ENCODE data around the gene CRISPLD2.
"Not testable (repeated sequence)": the region's sequence is repeated elsewhere in the genome, so short reads cannot be mapped to it uniquely, and the experiment has no call there.

Gene CRISPLD2

GRCh38 chr16:84854759-84855158, 35.0 kb downstream of the CRISPLD2 start:
- TF ChIP-seq CTCF (IDR thresholded peaks at IDR 0.05; ENCODE audit: low read depth, low read length) = no peak
- H3K4me3 ChIP-seq (ENCODE audit: low read depth, low read length) = no peak overlapping the region

DNA sequence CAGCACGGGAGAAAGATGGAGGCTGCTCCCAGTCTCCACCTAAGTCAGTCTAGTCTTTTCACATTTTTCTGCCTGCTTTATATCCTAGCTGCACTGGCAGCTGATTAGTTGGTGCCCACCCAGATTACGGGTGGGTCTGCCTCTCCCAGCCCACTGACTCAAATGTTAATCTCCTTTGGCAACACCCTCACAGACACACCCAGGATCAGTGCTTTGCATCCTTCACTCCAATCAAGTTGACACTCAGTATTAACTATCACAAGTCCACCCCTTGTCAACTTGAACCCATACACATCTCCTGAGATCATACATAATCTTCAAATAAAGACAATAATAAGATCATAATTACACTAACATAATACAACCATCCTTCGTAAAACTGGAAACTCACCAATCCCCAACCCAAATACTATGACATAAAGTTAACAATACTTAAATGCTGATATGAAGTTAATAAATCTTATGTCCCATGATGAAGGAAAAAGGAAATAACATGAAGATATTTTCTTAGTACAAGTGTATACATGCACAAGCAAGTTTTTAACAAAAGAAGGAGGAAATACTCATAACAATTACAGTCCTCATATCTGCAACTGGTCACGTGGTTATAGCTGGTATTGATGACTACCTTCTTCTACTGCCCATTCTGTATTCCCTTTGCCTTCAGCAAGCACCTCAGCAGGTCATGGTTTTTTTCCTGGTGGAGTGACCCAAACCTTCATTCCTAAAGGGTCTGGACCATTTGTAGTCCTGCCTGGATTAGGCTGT, 35.8 kb downstream of the CRISPLD2 start:
- not testable (repeated sequence) for H3K4me3 ChIP-seq (ENCODE audit: low read depth, low read length)

DNA sequence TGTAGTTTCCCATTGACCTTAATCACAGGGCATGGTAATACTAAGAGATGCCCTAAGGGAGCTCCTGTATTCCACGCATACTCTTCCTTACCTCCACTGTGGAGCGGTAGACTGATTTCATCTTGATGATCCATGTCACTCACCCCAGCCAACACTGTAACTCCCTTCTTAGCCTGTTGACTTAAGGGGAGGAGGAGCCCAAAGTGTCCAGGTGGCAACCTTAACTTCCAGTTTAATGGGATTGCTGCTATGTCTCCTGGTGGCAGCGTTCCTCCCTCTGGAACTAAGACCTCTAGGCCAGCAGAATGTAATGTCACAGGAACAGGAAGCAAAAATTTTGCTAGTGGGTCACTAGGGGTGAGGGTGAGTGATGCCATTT, 36.4 kb downstream of the CRISPLD2 start:
- H3K4me3 ChIP-seq (ENCODE audit: low read depth, low read length) = not testable (repeated sequence)

DNA sequence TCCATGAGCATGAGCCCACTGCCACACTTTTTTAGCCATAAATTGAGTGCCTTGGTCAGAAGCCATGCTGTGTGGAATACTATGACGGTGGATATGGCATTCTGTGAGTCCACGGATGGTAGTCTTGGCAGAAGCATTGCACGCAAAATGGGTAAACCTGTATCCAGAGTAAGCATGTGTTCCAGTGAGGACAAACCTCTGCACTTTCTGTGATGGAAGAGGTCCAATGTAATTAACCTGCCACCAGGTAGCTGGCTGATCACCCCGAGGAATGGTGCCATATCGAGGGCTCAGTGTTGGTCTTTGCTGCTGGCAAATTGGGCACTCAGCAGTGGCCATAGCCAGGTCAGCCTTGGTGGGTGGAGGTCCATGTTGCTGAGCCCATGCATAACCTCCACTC, 37.0 kb downstream of the CRISPLD2 start:
- H3K4me3 ChIP-seq (ENCODE audit: low read depth, low read length) = not testable (repeated sequence)

GRCh38 chr16:84859681-84860080, 39.9 kb downstream of the CRISPLD2 start:
- no peak for TF ChIP-seq CTCF (IDR thresholded peaks at IDR 0.05; ENCODE audit: low read depth, low read length)
- H3K4me3 ChIP-seq (ENCODE audit: low read depth, low read length) = no peak overlapping the region

GRCh38 chr16:84860383-84860782, 40.6 kb downstream of the CRISPLD2 start:
- no peak for TF ChIP-seq CTCF (IDR thresholded peaks at IDR 0.05; ENCODE audit: low read depth, low read length)
- no peak overlapping the region for H3K4me3 ChIP-seq (ENCODE audit: low read depth, low read length)

GRCh38 chr16:84861671-84862070, 41.9 kb downstream of the CRISPLD2 start:
- no peak overlapping the region for H3K4me3 ChIP-seq (ENCODE audit: low read depth, low read length)
- TF ChIP-seq CTCF (IDR thresholded peaks at IDR 0.05; ENCODE audit: low read depth, low read length) = no peak

DNA sequence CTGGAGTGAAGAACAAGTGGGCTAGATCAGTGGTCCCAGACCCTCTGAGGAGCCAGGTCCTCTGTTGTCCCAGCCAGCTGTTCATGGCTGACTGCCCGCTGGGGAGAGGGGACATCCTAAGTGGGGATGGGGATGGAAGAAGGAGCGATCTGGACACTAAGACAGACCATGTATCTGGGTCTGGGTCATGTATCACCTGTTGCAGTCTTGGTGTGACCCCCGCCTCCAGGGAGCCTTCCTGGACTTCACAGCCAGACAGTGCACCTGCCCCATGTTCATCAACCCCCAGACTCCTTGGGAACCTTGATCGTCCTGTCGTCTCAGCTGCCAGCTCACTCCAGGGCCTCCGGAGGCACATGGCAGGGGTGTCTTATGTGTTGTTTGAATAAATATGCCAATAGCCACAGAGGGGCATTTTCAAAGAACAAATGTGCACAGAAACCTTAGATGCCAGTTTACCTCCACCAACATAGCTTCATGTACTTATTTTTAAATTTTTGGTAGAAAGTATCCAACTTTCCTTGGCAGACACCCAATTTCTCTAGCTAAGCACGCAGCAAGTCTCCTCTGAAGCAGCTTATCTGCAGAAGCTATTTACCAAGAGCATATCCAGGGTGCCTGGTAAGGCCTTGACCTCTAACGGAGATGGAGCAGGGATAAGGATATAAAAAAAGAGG, 43.2 kb downstream of the CRISPLD2 start:
- no peak for TF ChIP-seq CTCF (IDR thresholded peaks at IDR 0.05; ENCODE audit: low read depth, low read length)
- no peak overlapping the region for H3K4me3 ChIP-seq (ENCODE audit: low read depth, low read length)

DNA sequence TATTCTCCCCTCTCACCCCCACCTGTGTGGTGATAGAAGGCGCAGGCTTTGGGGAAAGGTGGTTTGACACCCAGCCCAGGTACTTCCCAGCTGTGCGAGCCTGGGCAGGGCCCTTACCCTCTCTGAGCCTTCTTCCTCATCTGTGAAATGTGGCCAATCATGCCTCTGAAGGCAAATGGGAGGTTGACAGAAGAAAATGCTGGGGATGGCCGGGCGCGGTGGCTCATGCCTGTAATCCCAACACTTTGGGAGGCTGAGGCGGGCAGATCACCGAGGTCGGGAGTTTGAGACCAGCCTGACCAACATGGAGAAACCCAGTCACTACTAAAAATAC, 43.7 kb downstream of the CRISPLD2 start:
- no peak for TF ChIP-seq CTCF (IDR thresholded peaks at IDR 0.05; ENCODE audit: low read depth, low read length)
- H3K4me3 ChIP-seq (ENCODE audit: low read depth, low read length) = no peak overlapping the region

All from WI38 (cell line).